Activated naive CD8-positive, alpha-beta T cell (primary cell): ENCODE data around the gene EP400.
"Not testable (repeated sequence)": the region's sequence is repeated elsewhere in the genome, so short reads cannot be mapped to it uniquely, and the experiment has no call there.

Experiments
- H3K27ac Mint-ChIP-seq: one replicate; pipeline ENCODE4 v1.8.0; 2021; ENCODE audit warnings: mixed read lengths
- H3K27me3 Mint-ChIP-seq: one replicate; pipeline ENCODE4 v1.8.0; 2021; ENCODE audit warnings: mixed read lengths
- H3K36me3 Mint-ChIP-seq: one replicate; pipeline ENCODE4 v1.8.0; 2021; ENCODE audit warnings: mixed read lengths
- H3K4me1 Mint-ChIP-seq: one replicate; pipeline ENCODE4 v1.8.0; 2021; ENCODE audit warnings: low read depth, mixed read lengths
- H3K4me3 Mint-ChIP-seq: one replicate; pipeline ENCODE4 v1.8.0; 2021; ENCODE audit warnings: mild to moderate bottlenecking, mixed read lengths
- H3K9me3 Mint-ChIP-seq: one replicate; pipeline ENCODE4 v1.8.0; 2021; ENCODE audit warnings: low read depth, mixed read lengths

The EP400 gene

DNA sequence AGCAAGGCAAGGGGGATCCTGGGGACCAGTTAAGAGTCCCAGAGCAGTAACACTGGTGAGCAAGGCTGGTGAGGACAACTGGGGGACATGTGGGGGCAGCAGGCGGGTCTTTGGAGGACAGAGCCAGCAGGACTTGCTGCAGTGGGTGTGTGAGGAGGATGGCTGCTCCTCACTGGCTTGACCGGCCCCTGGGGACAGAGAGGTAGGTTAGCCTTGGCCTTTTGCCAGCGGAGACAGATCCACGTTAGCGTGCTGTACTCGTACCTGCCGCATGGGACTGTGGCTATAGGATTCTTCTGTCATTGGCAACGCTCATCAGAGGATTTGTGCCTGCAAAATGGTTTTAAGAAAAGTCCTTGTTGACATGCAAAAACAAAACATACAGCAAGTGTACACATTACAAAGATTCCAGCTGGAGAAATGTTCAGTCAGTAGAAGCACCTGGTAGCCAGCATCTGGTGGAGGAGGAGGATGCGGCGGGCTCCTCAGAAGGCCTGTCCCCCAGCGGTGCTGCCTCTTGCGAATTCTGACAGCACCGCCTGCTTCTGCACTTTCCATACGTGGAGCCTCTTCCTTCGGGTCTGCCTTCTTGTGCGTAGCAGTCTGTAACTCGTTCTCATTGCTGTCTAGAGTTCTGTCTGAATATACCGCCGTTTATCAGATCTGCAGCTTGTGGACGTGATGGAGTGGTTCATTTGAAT, 91.3 kb downstream of the EP400 start:
- Mint-ChIP-seq H3K36me3 (peaks cover 6% of the 10 kb centered on the region), H3K9me3 (no peaks in the 10 kb centered on the region), H3K27ac (no peak overlapping the region), H3K4me3 (no peak overlapping the region), H3K27me3 (no peaks in the 10 kb centered on the region), H3K4me1 (peaks cover 3% of the 10 kb centered on the region)

DNA sequence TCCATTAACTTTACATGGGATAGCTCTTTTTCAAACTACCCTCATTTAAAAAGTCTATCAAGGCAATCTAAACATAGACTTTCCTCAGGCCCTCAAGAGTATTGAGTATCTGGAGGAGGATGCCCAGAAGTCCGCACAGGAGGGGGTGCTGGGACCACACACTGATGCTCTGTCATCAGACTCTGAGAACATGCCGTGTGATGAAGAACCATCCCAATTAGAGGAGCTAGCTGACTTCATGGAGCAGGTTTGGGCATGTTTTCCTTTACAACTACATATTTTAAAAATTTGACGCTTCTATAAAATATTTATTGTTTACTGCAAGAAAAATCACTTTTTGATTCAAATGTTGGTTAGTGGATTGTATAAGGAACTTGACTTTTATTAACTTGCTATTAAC, 93.5 kb downstream of the EP400 start:
- Mint-ChIP-seq H3K27ac (no peak overlapping the region), H3K27me3 (no peaks in the 10 kb centered on the region), H3K36me3 (peaks cover 2% of the 10 kb centered on the region), H3K4me1 (peaks cover 3% of the 10 kb centered on the region), H3K4me3 (no peak overlapping the region), H3K9me3 (no peaks in the 10 kb centered on the region)

DNA sequence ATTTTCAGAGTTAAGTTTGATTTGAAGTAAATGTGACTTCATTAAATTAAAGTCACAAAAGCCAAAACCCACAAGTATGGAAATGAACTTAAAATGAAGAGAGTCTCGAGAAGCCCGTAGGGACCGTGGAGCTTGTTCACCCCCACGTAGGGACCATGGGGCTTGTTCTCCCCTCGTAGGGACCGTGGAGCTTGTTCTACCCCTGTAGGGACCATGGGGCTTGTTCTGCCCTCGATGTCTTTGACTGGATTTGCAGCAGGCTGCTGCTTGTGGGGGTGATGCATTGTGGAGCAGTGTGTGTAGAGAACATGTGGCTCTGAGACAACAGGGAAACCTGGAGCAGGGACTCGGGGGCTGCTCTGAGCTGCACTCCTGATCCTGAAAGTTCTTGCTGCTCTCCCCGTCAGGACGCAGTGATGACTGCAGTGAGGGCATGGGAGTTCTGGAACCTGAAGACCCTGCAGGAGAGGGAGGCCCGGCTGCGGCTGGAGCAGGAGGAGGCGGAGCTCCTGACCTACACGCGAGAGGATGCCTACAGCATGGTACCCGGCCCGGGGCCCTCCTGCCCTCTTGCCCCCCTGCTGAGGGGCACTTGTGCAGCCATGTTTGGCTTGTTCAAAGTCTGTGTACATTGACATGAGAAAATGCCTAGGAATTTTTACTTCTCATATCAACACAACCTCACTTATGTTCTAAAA, 94.2 kb downstream of the EP400 start:
- Mint-ChIP-seq H3K36me3 (peaks cover 2% of the 10 kb centered on the region), H3K4me3 (no peak overlapping the region), H3K9me3 (no peaks in the 10 kb centered on the region), H3K4me1 (peaks cover 3% of the 10 kb centered on the region), H3K27ac (no peak overlapping the region), H3K27me3 (no peaks in the 10 kb centered on the region)

DNA sequence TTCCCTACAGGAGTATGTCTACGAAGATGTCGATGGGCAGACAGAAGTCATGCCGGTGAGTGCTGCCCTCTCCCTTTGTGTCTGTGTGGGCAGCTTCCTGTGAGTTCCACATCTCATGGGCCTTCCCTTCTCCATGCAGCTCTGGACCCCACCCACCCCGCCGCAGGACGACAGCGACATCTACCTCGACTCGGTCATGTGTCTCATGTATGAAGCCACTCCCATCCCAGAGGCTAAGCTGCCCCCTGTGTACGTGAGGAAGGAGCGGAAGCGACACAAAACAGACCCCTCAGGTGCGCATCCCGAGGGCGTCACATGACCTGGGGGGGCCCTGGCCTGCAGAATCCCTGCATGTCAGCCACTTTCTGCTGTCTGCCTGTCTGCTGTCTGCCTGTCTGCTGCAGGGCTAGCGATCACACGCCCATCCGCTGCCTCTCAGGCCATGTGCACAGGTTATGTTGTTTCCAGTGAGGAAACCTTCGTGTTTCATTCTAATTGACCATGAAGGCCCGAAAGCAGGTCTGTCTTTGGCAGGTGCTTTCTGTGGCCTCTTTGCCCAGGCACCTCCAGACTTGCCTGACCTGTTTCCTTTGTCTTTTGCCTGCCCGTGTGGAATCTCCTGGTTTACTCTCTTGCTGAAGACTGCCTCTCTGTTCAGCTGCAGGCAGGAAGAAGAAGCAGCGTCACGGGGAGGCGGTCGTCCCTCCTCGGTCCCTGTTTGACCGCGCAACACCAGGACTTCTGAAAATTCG, 95.1 kb downstream of the EP400 start:
- Mint-ChIP-seq H3K27me3 (no peaks in the 10 kb centered on the region), H3K27ac (no peak overlapping the region), H3K4me1 (peaks cover 3% of the 10 kb centered on the region), H3K36me3 (peaks cover 2% of the 10 kb centered on the region), H3K4me3 (no peak overlapping the region), H3K9me3 (no peaks in the 10 kb centered on the region)

DNA sequence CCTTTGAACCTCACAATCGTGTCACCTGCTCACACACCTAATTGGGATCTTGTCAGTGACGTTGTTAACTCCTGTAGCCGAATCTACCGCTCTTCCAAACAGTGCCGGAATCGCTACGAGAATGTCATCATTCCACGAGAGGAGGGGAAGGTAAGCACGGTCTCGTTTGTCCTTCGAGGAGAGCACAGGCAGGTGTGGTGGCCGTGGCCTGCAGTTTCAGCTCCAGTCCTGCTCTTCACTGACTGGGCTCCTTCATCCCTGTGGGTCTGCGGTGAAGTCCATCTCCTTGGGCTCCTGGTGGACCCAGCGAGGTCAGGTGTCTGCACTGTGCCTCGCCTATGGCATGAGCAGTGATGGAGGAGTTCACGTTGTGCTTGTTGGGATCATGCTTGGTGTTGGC, 96.0 kb downstream of the EP400 start:
- no peaks in the 10 kb centered on the region for H3K9me3 Mint-ChIP-seq
- H3K27me3 Mint-ChIP-seq, result no peaks in the 10 kb centered on the region
- H3K36me3 Mint-ChIP-seq, result peaks cover 9% of the 10 kb centered on the region
- peaks cover 3% of the 10 kb centered on the region for H3K4me1 Mint-ChIP-seq
- no peak overlapping the region for H3K4me3 Mint-ChIP-seq
- no peak overlapping the region for H3K27ac Mint-ChIP-seq

DNA sequence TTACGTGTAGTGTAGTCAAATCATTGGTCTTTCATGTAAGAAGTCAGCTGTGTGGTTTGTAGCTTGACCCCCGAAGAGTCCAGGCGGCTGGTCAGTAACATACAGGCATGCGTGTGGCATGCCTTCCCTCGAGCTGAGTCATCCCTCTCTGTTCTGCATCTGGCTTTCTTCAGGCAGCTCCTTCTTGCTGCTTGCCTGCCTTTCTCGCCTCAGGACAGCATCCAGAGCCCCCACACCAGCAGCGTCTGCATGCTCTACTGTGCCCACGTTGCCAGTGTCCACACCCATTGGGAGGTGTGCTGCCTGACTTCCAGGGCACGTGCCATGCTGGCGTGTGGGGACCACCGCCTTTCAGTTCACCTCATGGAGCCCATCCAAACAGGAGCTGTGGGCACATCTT, 96.8 kb downstream of the EP400 start:
- peaks cover under 1% of the 10 kb centered on the region for H3K4me1 Mint-ChIP-seq
- no peaks in the 10 kb centered on the region for H3K9me3 Mint-ChIP-seq
- no peaks in the 10 kb centered on the region for H3K27me3 Mint-ChIP-seq
- H3K27ac Mint-ChIP-seq, result no peak overlapping the region
- H3K4me3 Mint-ChIP-seq, result no peak overlapping the region
- peaks cover 14% of the 10 kb centered on the region for H3K36me3 Mint-ChIP-seq

DNA sequence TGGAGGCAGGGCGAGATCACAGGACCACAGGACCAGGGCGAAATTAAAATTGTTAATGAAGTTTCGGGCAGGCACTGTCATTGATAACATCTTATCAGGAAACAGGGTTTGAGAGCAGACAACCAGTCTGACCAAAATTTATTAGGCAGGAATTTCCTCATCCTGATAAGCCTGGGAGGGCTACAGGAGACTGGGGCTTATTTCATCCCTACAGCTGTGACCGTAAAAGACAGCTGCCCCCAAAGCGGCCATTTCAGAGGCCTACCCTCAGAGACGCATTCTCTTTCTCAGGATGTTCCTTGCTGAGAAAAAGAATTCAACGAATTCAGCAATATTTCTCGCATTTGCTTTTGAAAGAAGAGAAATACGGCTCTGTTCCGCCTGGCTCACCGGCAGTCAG, 97.9 kb downstream of the EP400 start:
- peaks cover 12% of the 10 kb centered on the region for H3K36me3 Mint-ChIP-seq
- not testable (repeated sequence) for H3K4me3 Mint-ChIP-seq, H3K4me1 Mint-ChIP-seq, H3K27ac Mint-ChIP-seq, H3K27me3 Mint-ChIP-seq, H3K9me3 Mint-ChIP-seq

DNA sequence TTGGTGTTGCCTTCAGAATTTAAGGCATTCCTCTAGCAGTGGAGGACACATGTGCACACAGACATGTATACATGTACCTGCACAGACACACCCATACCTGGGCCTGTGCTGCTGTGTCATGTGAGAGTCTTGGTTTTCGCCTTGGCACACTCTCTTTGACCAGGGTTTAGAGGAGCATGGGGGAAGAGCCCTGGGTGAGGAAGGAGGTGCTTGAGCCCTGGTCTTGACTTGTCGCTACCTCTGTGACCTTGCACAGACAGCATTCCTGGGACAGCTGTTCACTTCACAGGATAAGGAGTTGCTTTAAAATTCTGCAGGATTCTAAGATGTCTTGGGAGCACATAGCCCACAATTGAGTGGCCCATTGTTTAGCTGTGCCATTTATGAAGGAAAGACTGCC, 99.7 kb downstream of the EP400 start:
- Mint-ChIP-seq H3K27me3 (no peaks in the 10 kb centered on the region), H3K9me3 (no peaks in the 10 kb centered on the region), H3K4me3 (no peak overlapping the region), H3K27ac (no peak overlapping the region), H3K36me3 (peaks cover 12% of the 10 kb centered on the region), H3K4me1 (no peaks in the 10 kb centered on the region)

DNA sequence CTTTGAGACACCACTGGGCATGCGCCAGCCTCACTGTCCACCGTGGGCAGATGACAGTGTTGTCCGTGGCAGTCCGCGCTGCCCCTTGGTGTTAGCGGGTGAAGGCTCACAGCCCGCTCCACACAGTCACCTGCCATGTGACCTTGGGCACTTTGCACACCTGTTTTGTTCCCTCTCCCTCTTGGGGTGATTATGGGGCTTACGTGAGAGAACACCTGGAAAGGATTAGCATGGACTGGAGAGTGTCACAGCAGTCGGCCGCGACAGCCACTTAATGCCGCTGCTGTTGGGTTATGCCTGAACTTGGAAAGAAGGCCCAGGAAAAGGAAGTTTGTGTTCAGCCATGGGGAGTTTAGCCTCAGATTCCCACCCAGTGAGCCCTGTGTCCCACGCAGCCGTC, 100.1 kb downstream of the EP400 start:
- H3K36me3 Mint-ChIP-seq, result peaks cover 12% of the 10 kb centered on the region
- no peak overlapping the region for H3K27ac Mint-ChIP-seq
- no peaks in the 10 kb centered on the region for H3K4me1 Mint-ChIP-seq
- no peaks in the 10 kb centered on the region for H3K9me3 Mint-ChIP-seq
- no peaks in the 10 kb centered on the region for H3K27me3 Mint-ChIP-seq
- H3K4me3 Mint-ChIP-seq, result no peak overlapping the region

DNA sequence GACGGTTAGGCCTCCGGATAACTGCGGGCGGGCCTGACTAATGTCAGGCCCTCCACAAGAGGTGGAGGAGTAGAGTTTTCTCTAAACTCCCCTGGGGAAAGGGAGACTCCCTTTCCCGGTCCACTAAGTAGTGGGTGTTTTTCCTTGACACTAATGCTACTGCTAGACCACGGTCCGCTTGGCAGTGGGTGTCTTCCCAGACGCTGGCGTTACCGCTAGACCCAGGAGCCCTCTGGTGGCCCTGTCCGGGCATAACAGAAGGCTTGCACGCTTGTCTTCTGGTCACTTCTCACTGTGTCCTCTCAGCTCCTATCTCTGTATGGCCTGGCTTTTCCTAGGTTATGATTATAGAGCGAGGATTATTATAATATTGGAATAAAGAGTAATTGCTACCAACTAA, 102.0 kb downstream of the EP400 start:
- H3K4me3 Mint-ChIP-seq, H3K27me3 Mint-ChIP-seq, H3K9me3 Mint-ChIP-seq, H3K4me1 Mint-ChIP-seq, H3K27ac Mint-ChIP-seq: not testable (repeated sequence)
- H3K36me3 Mint-ChIP-seq, result peaks cover 12% of the 10 kb centered on the region

DNA sequence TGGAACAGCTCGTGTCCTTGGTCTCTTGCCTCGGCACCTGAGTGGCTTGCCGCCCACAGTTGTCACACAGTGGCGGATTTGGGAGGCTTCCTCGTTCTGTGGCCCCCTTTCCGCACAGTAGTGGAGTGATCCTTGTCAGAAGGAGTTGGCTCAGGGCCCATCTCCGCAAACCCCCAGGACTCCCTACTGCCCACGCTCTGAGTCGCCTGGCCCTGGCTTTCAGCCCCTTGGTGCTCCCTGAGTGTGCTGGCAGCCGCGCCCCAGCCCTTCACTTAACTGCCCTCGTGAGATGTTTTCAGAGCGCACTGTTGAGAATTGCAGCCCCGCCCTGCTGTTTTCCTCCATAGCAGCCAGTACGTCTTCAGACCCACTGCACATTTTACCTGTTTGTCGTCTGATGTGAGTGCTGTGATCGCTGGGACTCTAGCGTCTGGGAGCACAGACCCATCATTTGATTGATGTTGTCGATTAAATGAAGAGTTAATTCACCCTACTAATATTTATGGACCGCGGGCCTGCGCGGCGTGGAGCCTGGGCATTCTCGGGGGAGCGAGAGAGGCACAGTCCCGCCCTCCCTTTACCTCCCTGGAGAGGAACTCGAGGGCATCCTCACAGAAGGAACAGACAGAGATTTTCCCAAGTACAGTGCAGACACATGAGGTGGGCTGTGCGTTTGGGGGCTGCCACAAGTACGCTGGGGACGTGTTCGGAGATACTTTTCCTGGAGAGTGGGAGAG, 102.6 kb downstream of the EP400 start:
- Mint-ChIP-seq H3K9me3 (no peaks in the 10 kb centered on the region), H3K36me3 (peaks cover 12% of the 10 kb centered on the region), H3K4me3 (no peak overlapping the region), H3K27me3 (no peaks in the 10 kb centered on the region), H3K4me1 (no peaks in the 10 kb centered on the region), H3K27ac (no peak overlapping the region)

DNA sequence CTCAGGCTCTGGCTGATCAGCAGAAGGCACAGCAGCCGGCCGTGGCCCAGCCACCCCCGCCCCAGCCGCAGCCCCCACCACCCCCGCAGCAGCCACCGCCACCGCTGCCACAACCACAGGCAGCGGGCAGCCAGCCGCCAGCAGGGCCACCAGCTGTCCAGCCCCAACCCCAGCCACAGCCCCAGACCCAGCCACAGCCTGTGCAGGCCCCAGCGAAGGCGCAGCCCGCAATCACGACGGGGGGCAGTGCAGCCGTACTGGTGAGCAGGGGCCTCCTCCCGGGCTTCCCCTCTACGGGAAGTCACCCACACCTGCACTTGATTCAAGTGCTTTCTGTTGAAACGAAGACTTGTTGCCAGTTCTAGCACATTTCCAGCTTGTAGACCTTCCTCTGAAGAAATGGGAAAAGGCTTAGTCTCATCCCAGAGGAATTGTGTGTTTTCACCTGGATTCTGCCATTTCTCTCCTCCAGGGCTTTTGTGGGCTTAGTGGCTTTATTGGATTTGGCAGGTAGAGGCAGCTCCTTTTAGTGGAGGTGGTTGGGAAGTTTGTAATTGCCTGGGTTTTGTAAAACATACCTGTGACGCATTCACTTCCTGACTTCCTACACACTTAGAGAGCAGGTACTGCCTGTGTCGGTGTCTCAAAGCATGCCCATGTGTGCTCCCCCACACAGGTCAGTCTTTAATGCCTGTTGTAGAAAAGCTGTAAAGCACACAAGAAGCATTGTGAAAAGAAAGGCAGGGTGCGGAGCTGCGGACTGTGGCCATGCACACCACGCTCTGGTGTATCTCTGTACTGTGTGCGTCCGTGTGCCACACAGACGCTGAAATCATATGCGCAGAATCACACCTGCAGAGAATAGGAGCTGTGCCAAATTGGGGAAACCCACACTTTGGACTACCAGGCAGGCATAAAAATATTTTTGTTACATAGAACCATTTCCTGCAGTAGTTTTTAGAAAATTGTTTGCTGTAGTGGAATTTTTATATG, 103.9 kb downstream of the EP400 start:
- no peak overlapping the region for H3K4me3 Mint-ChIP-seq
- peaks cover 16% of the 10 kb centered on the region for H3K36me3 Mint-ChIP-seq
- no peak overlapping the region for H3K27ac Mint-ChIP-seq
- H3K9me3 Mint-ChIP-seq, result no peaks in the 10 kb centered on the region
- H3K27me3 Mint-ChIP-seq, result no peaks in the 10 kb centered on the region
- H3K4me1 Mint-ChIP-seq, result no peaks in the 10 kb centered on the region

DNA sequence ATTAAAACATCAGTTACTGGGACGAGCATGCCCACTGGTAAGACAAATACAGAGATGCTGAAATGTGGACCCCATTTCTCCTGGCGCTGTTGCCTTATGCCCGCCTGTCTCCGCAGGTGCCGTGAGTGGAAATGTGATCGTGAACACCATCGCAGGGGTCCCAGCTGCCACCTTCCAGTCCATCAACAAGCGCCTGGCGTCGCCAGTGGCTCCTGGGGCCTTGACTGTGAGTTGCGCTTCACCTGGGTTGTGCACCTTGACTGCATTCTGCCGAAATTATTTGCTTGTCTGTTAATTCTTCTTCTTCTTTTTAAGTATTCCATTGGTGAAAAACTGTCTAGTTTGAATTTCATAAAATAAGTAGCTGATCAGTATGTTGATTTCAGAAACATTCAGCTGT, 105.2 kb downstream of the EP400 start:
- Mint-ChIP-seq H3K9me3 (no peaks in the 10 kb centered on the region), H3K27me3 (no peaks in the 10 kb centered on the region), H3K4me3 (no peak overlapping the region), H3K36me3 (peaks cover 16% of the 10 kb centered on the region), H3K4me1 (no peaks in the 10 kb centered on the region), H3K27ac (no peak overlapping the region)

DNA sequence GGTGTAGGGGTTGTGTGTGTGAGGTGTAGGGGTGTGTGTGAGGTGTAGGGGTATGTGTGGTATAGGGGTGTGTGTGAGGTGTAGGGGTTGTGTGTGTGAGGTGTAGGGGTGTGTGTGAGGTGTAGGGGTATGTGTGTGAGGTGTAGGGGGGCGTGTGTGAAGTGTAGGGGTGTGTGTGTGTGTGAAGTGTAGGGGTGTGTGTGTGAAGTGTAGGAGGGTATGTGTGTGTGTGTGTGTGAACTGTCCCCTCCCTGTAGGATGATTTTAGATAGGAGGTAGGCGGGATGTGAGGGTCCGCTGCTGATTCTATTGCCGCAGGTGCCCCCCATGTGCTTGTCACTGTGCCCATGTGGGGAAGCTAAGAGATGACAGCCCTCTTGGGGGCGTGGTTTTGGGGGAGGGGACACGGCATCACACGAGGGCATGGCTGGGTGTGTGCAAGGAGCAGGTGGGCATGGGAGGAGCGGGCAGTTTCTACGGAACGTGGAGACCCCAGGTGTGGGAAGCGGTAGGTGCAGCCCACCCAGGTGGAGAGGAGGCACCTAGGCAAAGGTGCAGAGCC, 105.9 kb downstream of the EP400 start:
- Mint-ChIP-seq H3K27ac (no peak overlapping the region), H3K4me3 (no peak overlapping the region), H3K36me3 (peaks cover 10% of the 10 kb centered on the region)

More for the DNA sequence above, 105.9 kb downstream of the EP400 start:
- Mint-ChIP-seq H3K4me1 (no peaks in the 10 kb centered on the region), H3K9me3 (no peaks in the 10 kb centered on the region), H3K27me3 (no peaks in the 10 kb centered on the region)
